Adipocyte (in vitro differentiated cells): ENCODE results near the gene ANK3.

Source experiments
- DNase-seq: peaks from one replicate; pipeline ENCODE4 v3.0.0-alpha.2; 2015; ENCODE audit warnings: low read depth
- H3K27me3 ChIP-seq: replicated peaks from 2 replicates; pipeline ENCODE4 v1.7.0; 2013; ENCODE audit warnings: mild to moderate bottlenecking, low read length, moderate library complexity; ENCODE audit not compliant: control insufficient read depth, insufficient read depth
- H3K36me3 ChIP-seq: 2 replicates; pipeline ENCODE4 v1.7.0; 2013; ENCODE audit warnings: low read length, mild to moderate bottlenecking, moderate library complexity; ENCODE audit not compliant: control insufficient read depth, insufficient read depth, severe bottlenecking
- H3K4me1 ChIP-seq: 2 replicates; pipeline ENCODE4 v1.7.0; 2013; ENCODE audit warnings: mild to moderate bottlenecking, low read length, moderate library complexity; ENCODE audit not compliant: control insufficient read depth, insufficient read depth
- H3K4me3 ChIP-seq: 2 replicates; pipeline ENCODE4 v1.7.0; 2013; ENCODE audit warnings: mild to moderate bottlenecking, low read length, moderate library complexity
- H3K9ac ChIP-seq: 2 replicates; pipeline ENCODE4 v1.7.0; 2013; ENCODE audit warnings: mild to moderate bottlenecking, low read length, moderate library complexity
- H3K9me3 ChIP-seq: 2 replicates; pipeline ENCODE4 v1.7.0; 2013; ENCODE audit warnings: mild to moderate bottlenecking, low read length, moderate library complexity; ENCODE audit not compliant: control insufficient read depth

The ANK3 gene

GRCh38 chr10:60246382-60246781, 143.3 kb downstream of the ANK3 start:
- no peaks in the 10 kb centered on the region for H3K9me3 ChIP-seq
- no peaks in the 10 kb centered on the region for H3K4me1 ChIP-seq
- H3K27me3 ChIP-seq = no peaks in the 10 kb centered on the region
- DNase-seq = no peak
- no peak overlapping the region for H3K4me3 ChIP-seq
- H3K36me3 ChIP-seq = no peaks in the 10 kb centered on the region
- no peak overlapping the region for H3K9ac ChIP-seq

GRCh38 chr10:60239228-60239627, 150.4 kb downstream of the ANK3 start:
- peaks cover 24% of the 10 kb centered on the region for H3K4me1 ChIP-seq
- no peaks in the 10 kb centered on the region for H3K36me3 ChIP-seq
- no peaks in the 10 kb centered on the region for H3K9me3 ChIP-seq
- no peak overlapping the region for H3K9ac ChIP-seq
- H3K27me3 ChIP-seq = no peaks in the 10 kb centered on the region
- no peak overlapping the region for H3K4me3 ChIP-seq
- DNase-seq = no peak

GRCh38 chr10:60238759-60239100, 150.9 kb downstream of the ANK3 start:
- H3K27me3 ChIP-seq = no peaks in the 10 kb centered on the region
- H3K4me1 ChIP-seq = peaks cover 24% of the 10 kb centered on the region
- H3K9me3 ChIP-seq = no peaks in the 10 kb centered on the region
- no peak overlapping the region for H3K9ac ChIP-seq
- H3K36me3 ChIP-seq = no peaks in the 10 kb centered on the region
- no peak for DNase-seq
- no peak overlapping the region for H3K4me3 ChIP-seq

GRCh38 chr10:60237977-60238758, 151.5 kb downstream of the ANK3 start:
- H3K9ac ChIP-seq = peak overlapping the region; percentile 75
- peak; percentile 42 for DNase-seq
- peak overlapping the region; percentile 66 for H3K4me3 ChIP-seq
- H3K9me3 ChIP-seq = no peaks in the 10 kb centered on the region
- H3K4me1 ChIP-seq = peaks cover 24% of the 10 kb centered on the region
- H3K27me3 ChIP-seq = no peaks in the 10 kb centered on the region
- no peaks in the 10 kb centered on the region for H3K36me3 ChIP-seq

- H3K4me1 ChIP-seq = peaks cover 24% of the 10 kb centered on the region
- H3K36me3 ChIP-seq = no peaks in the 10 kb centered on the region
- H3K9me3 ChIP-seq = no peaks in the 10 kb centered on the region
- peak; percentile 57 for DNase-seq
- H3K4me3 ChIP-seq = no peak overlapping the region
- no peak overlapping the region for H3K9ac ChIP-seq
- H3K27me3 ChIP-seq = no peaks in the 10 kb centered on the region
These were observed 152.7 kb downstream of the ANK3 start for GRCh38 chr10:60236869-60237524.

GRCh38 chr10:60235001-60235400, 154.7 kb downstream of the ANK3 start:
- no peak for DNase-seq
- no peaks in the 10 kb centered on the region for H3K27me3 ChIP-seq
- no peak overlapping the region for H3K4me3 ChIP-seq
- H3K4me1 ChIP-seq = peaks cover 30% of the 10 kb centered on the region
- no peaks in the 10 kb centered on the region for H3K9me3 ChIP-seq
- no peaks in the 10 kb centered on the region for H3K36me3 ChIP-seq
- H3K9ac ChIP-seq = no peak overlapping the region

GRCh38 chr10:60234551-60234950, 155.1 kb downstream of the ANK3 start:
- Histone ChIP-seq H3K27me3 (no peaks in the 10 kb centered on the region), H3K4me3 (no peak overlapping the region), H3K9me3 (no peaks in the 10 kb centered on the region), H3K36me3 (no peaks in the 10 kb centered on the region), H3K4me1 (peaks cover 30% of the 10 kb centered on the region), H3K9ac (no peak overlapping the region)
- no peak for DNase-seq

- Histone ChIP-seq H3K9me3 (no peaks in the 10 kb centered on the region), H3K4me1 (peaks cover 6% of the 10 kb centered on the region), H3K9ac (no peak overlapping the region), H3K27me3 (no peaks in the 10 kb centered on the region), H3K36me3 (no peaks in the 10 kb centered on the region), H3K4me3 (no peak overlapping the region)
- DNase-seq = peak; percentile 32
These were observed 158.8 kb downstream of the ANK3 start for GRCh38 chr10:60230892-60231291.

- no peak overlapping the region for H3K4me3 ChIP-seq
- no peaks in the 10 kb centered on the region for H3K9me3 ChIP-seq
- H3K36me3 ChIP-seq = no peaks in the 10 kb centered on the region
- no peaks in the 10 kb centered on the region for H3K4me1 ChIP-seq
- H3K9ac ChIP-seq = no peak overlapping the region
- no peak for DNase-seq
- H3K27me3 ChIP-seq = no peaks in the 10 kb centered on the region
These were observed 165.5 kb downstream of the ANK3 start for GRCh38 chr10:60224066-60224705.

- no peaks in the 10 kb centered on the region for H3K27me3 ChIP-seq
- no peak overlapping the region for H3K4me3 ChIP-seq
- no peaks in the 10 kb centered on the region for H3K4me1 ChIP-seq
- H3K9ac ChIP-seq = no peak overlapping the region
- H3K36me3 ChIP-seq = no peaks in the 10 kb centered on the region
- no peak for DNase-seq
- no peaks in the 10 kb centered on the region for H3K9me3 ChIP-seq
These were observed 167.6 kb downstream of the ANK3 start for GRCh38 chr10:60222047-60222446.

- peaks cover 12% of the 10 kb centered on the region for H3K9me3 ChIP-seq
- H3K9ac ChIP-seq = no peak overlapping the region
- H3K4me1 ChIP-seq = no peaks in the 10 kb centered on the region
- no peak for DNase-seq
- no peaks in the 10 kb centered on the region for H3K27me3 ChIP-seq
- H3K36me3 ChIP-seq = no peaks in the 10 kb centered on the region
- no peak overlapping the region for H3K4me3 ChIP-seq
These were observed 177.5 kb downstream of the ANK3 start for GRCh38 chr10:60212195-60212594.
